Esophagus muscularis mucosa (tissue), 3 donors: ENCODE results near the gene AFF3.

Source experiments
- EP300 ChIP-seq: sonication (generic); formaldehyde crosslinking; IDR thresholded peaks from one replicate; pipeline ENCODE4 v1.6.1; 2017; ENCODE audit warnings: antibody characterized with exemption
- TF ChIP-seq, protein P1 (sequence below), 3 experiments: fragments of 200-600 bp in 2 of 3; fragments of 450-650 bp in 1 of 3; sonication (generic) in 2 of 3; IDR thresholded peaks; one replicate each; pipeline ENCODE4 v1.5.1; 2017 to 2019; ENCODE audit warnings: antibody characterized with exemption in 3 of 3, mild to moderate bottlenecking in 2 of 3, moderate library complexity in 1 of 3

DNA sequence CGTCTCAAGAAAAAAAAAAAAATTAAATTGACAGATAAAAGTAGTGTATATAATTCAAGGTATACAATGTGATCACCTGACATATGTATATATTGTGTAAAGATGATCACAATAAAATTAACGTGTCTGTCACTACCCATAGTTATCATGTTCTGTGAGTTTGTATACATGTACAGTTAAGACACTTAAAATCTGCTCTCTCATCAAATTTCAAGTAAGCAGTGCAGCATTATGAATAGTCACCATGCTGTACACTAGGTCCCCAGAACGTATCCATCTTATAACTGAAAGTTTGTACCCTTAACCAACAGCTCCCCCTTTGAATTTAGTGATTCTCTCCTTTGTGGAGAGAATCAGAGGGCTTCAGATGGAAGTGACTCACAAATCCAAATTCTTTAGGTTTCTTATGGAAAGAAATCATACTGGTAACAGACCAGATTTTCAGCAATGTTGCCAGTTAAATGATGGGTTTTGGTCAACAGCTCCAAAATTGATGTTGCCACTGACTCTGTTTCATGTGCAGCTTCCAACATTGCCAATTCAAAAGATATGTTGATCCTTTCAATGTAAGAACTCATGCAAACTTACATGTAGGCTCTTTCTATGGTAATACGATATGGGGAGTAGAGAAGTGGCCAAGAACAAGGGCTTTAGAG is 281.5 kb downstream of the AFF3 start:
- TF ChIP-seq, protein P1, sequence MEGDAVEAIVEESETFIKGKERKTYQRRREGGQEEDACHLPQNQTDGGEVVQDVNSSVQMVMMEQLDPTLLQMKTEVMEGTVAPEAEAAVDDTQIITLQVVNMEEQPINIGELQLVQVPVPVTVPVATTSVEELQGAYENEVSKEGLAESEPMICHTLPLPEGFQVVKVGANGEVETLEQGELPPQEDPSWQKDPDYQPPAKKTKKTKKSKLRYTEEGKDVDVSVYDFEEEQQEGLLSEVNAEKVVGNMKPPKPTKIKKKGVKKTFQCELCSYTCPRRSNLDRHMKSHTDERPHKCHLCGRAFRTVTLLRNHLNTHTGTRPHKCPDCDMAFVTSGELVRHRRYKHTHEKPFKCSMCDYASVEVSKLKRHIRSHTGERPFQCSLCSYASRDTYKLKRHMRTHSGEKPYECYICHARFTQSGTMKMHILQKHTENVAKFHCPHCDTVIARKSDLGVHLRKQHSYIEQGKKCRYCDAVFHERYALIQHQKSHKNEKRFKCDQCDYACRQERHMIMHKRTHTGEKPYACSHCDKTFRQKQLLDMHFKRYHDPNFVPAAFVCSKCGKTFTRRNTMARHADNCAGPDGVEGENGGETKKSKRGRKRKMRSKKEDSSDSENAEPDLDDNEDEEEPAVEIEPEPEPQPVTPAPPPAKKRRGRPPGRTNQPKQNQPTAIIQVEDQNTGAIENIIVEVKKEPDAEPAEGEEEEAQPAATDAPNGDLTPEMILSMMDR (IDR thresholded peaks at IDR 0.05) = no peak
- no peak for TF ChIP-seq EP300
